GM18498 (cell line): ENCODE results near the gene MCF2L2.

Experiments
- ATAC-seq: cut with Tn5 transposase; IDR thresholded peaks from one replicate; pipeline ENCODE4 v1.9.1; 2021; ENCODE audit warnings: mild to moderate bottlenecking, moderate library complexity; ENCODE audit not compliant: unreplicated experiment

MCF2L2 gene

DNA sequence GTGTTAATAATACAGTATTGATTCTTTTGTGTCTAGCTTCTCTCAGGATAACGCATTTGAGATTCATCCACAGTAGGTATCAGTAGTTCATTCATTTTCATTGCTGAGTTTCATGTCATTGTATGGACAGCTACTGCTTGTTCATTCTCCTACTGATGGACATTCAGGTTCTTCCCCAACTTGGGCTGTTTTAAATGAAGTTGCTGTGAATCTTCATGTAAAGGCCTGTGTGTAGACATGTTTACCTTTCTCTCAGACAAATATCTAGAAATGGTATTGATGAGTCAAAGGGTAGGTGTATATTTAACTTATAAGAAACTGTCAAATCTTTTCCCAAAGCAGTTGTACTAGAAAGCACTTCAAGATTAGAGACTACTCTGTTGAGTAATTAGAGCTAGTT is 26.7 kb downstream of the MCF2L2 start:
- no peak for ATAC-seq

DNA sequence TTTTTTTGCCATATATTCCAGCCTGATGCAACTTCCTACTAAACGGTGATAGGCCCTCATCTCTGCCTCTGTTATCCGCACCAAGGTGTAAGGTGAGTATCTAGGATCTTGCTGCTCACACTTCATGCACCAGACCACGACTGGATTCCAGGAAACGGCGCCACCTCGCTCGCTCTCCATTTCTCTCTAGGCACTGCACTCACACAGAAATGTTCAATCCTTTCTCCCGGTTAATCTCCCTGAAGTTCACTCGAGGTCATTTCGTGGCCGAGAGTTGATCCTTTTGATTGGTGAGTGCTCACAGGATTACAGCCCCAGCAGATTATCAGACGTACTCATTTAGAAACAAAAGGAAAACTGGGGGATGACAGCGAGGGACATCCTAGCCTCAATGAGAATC is 28.1 kb downstream of the MCF2L2 start:
- ATAC-seq: no peak

DNA sequence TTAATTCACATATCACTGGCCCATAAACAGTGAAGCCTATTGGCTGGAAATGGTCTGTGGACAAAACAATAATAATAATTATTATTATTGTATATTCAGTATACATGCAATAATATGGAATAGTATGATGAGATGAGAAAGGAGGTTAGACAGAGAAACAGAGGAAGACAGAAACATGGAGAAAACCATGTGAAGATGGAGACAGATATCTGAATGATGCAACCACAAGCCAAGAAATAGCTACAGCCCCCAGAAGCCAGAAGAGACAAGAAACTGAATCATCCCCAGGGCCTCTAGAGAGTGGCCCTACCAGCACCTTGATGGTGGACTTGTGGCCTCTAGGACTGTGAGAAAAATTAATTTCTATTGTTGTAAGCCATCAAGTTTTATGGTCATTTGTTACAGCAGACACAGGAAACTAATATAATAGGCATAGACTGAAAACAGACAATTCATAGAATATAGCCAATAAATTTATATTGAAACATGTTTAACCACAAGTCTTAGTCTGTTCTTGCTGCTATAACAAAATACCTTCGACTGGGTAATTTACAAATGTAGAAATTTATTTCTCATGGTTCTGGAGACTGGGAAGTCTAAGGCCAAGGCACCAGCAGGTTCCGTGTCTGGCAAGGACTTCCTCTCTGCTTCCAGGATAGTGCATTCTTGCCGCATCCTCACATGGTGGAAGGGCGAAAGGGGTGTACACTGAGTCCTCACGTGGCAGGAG is 31.6 kb downstream of the MCF2L2 start:
- no peak for ATAC-seq

DNA sequence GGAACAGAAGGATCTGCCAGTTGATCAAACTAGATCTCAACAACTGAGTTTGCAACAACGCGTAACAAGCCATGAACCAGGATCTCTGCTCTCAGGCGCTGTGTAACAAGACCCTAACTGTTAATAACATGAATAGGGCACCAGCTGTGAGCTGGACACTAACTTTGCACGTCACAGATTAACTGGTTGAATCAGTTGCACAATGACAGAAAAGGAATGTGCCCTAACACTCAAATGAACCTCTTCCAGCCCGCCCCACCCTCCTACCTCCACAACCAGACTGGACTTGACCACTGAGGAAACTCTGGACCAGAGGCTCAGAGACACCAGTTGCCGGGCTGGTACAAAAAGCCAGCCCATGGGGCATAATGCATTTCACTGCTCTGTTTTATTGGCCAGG is 34.3 kb downstream of the MCF2L2 start:
- ATAC-seq: no peak

DNA sequence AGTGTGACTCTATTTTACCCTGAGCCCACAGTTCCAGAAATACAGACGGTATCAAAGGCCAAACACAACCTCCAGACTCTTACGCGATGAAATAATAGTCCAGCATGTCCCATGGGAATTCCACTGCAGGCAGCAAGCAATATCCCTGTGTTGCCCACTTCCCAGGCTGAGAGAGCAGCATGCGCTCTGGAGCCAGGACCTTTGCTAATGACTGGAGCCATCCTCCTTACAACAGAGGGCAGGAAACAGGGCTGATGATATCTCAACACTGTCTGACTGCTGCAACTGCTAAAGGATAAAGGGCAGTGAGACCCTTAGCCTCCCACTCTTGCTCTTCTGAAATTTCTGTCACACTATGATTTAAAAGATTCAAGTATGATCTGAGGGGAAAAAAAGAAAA is 34.8 kb downstream of the MCF2L2 start:
- ATAC-seq: no peak

DNA sequence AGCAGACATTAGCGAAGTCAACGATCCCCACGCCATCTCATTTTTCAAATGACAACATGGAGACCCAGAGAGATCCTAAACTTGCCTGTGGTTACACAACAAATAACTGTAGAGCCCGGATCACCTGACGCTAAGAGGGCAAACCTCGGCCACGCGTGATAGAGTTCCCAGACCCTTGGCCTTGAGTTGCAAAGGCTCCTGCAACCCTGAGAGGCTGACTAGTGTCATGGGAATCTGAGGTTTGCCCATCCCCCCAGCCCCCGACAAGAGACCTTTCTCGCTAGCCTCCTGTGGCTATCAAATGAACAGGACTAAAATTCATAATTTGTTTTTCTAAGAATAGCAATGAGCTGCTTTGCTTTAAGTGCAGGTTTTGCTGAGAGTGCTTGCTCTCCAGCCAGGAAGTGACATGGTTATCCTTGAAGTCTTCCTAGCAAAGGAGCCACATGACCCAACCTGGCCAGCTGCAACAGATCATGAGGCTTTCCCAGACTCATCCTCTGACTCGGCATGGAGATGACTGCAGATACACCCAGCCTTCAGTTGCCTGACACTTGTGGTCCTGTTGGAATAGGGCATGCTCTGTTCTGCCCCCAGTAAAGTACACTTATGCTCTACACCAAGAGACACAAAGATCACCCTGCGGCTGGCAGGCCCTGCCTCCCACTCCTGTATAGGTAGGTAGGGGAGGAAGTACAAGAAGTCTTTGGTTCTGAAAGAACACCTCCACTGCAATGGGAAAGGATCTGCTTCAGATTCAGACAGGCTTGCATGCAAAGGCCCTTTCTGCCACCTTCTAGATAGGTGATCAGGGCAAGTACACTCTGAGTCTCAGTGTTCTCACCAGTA is 36.0 kb downstream of the MCF2L2 start:
- no peak for ATAC-seq

DNA sequence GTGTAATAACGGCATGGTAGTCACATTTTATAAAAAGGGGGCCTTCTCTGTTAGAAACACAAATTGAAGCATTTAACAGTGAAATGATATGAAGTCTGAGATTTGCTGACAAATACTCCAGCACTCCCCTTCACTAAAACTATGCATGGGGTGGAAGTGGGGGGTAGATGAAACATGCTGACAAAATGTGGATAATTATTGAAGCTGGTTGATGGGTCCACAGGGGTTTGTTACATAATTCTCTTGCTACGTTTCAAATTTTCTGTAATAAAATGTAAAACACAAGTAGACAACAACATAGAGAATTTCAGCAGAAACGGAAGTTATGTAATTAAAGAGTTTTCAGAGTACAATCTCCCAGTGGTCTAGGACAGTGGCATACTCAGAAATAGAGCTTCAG is 37.0 kb downstream of the MCF2L2 start:
- no peak for ATAC-seq

DNA sequence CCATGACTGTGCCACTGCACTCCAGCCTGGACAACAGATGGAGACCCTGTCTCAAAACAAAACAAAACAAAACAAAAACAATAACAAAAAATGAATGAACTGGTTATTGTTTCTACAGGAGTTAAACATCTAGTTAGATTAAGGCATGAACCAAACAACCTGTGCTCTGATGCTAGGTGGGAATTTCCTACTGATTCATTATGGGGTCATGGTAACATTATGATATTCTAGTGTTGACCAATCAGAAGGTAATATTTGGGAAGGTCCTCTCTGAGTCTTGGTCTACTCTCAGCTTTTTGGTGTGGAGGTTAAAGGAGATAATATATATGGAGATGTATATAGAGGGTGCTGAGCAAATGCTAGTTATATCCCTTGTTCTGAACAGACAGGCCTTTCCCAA is 37.6 kb downstream of the MCF2L2 start:
- ATAC-seq: no peak

DNA sequence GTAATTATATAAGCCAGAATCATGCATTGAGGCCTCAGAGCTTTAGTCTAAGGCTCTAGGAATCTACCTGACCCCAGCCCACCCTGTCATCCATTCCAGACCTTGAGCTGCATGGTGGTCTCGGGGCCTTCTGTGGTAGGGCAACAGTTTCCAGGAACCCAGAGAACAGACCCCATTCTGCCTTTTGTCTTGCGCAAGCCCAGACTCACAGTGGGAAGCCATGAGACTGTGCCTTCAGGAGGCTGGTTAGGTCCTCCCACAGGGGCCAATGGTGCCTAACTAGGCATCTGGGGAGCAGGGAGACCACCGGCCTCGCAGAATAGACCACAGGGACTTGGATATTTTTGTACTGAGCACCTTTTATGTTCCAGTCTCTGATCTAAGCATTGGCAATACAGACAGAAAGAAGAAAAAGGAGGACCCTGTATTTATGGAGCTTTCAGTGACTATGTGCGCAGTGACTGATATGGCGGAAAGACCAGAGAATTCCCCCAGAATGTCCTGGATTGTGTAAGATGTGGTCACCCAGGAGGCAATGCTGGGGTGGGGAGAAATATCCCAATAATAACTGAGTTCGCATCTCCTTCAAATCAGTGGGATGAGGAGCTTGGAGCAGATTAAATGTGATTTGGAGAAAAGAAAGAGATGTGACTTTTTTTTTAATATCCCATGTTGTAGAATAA is 40.1 kb downstream of the MCF2L2 start:
- no peak for ATAC-seq

DNA sequence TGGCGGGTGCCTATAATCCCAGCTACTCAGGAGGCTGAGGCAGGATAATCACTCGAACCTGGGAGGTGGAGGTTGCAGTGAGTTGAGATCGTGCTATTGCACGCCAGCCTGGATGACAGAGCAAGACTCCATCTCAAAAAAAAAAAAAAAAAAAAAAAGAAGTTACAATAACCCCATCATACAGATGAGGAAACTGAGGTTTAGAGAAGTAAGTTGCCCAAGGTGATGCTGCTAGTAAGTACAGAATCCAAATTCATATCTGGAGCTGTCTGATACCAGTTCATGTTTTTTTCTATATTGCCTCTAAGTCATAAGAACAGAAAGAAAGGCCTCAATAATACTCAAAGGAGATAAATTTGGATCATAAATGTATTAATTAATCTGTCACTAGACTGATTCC is 40.6 kb downstream of the MCF2L2 start:
- ATAC-seq: no peak

DNA sequence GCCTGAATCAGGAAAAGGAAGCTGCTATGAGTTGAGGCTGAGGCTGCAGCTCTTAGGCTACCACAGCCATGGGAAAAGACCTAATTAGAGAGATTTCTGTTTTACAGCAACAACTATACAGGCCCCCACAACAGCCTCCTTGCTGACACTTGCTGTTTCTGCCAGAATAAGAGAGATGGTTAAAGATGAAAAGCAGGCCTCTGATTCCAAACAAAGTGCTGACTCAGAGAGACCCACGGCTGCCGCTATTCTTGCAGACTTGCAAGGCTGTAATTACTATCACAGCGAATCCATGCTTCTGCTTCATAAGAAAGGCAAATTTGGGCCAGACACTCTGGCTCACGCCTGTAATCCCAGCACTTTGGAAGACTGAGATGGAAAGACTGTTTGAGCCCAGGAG is 41.8 kb downstream of the MCF2L2 start:
- ATAC-seq: no peak

DNA sequence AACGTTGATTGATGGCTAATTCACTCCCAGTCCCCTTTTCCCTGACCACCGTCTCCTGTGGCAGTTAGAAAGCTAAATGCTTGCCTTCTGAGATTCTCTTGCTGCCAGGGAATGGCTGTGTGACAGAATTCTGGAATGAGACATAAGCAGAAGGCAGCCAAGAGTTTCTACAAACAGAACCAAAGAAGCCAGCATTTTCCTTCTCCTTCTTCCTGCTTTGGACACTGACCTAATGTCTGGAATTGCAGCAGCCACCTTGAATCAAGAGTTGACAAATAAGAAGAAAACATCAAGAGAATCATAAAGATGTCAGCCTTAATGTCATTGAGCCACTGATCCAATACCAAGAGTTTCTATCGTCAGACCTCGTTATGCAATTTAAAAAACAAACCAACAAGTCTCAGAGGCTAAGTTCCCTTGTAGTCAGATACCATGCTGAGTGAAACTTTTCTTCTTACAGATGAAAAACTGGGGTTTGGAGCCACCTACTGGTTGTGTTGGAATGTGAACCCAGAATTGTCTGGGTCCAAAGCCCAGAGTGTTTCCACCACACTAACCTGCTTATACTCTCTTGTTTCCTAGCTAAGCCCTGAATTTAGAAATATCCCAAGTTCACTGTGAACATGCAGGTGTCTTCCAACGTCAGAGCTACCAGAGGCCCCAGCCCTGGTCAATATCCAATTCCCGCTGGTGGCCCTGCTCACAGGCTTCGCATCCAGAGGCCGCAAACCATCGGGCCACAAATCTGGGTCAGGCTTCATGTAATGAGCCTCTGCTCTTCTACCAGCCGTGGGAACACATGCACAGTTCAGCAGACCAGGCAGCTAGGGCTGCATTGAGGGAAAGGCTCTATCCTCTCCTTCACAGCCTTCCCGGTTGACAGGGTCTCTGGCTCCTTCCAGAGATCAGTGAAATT is 42.5 kb downstream of the MCF2L2 start:
- peak; percentile 72 for ATAC-seq

DNA sequence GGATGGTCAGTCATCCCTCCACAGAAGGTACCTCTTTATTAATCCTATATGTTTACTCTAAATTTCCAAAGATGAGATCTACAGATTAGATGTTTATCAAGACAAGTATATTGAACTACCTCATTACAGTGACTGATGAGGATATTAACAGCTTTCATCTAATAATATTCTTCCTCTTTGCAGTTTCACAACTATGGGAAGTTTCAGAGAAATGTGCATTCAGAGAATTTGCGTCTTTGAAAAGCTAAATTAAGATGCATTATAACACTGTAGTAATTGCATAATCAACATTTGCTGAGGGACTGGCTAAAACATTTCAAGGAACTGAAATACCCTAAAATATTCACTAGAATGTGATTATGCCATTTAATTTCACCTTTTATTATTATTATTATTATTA is 46.7 kb downstream of the MCF2L2 start:
- no peak for ATAC-seq

DNA sequence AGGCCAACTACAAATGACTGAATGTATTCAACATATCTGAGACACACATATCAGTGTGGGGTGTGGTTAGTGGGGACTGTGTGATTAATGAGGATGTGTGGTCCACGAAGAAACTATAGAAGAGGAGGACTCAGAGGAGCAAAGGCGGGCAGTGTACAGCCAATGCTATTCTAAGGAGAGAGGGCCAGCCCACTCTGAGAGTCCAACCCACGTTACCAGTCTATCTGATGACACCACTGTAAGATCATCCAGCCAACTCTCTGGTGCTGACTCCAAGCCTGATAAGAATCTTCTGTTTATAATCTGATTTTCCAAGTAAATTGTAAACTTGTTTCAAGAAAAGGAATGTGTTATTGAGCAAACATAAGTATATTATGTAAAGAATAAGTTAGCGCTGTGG is 47.2 kb downstream of the MCF2L2 start:
- ATAC-seq: no peak

DNA sequence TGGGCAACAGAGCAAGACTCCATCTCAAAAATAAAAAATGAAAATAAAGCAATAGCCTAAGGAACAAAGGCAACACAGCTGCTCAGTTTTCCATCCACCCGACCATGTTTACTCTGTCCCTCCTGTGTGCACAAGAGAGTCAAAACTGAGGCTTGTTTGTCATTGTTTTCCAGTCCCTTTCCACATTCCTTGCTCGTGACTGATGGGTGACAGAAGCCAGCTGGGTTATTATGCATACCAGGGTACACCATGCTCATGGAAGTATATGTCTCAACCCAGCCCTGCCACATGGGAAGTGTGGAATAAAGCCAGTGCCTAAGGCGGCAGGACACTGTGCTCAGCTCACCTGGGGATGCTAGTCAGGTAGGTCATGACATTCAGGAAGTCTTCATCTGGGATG is 49.5 kb downstream of the MCF2L2 start:
- ATAC-seq: no peak

DNA sequence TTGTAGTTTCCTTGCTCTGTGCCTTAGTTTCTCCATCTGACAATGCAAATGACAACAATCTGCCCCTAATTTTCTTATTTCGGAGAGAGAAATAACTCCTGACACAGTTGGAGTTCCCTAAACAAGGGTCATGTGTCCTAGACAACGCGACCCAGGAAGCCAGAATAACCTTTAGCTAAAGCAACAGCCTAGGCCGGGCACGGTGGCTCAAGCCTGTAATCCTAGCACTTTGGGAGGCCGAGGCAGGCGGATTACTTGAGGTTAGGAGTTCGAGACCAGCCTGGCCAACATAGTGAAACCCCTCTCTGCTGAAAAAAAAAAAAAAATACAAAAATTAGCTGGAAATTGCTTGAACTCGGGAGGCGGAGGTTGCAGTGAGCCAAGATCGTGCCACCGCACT is 49.9 kb downstream of the MCF2L2 start:
- ATAC-seq: no peak

DNA sequence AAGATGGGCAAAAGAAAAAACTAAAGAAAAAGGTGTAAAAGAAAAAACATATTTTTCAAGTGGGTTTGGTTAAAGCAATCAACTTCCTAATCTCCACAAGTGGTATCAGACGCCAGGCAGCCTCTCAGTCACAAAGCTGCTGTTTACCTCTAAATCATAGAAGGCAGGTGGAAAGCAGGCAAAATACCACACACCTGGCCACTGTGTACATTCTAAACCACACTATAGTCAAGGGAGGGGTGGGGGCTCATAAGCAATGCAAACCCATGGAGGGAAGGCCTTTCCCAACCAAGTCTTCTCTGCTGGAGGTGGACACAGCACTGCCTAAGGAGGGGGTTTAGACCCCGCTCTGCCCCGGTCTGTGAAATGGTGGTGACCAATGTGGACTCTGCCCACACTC is 50.4 kb downstream of the MCF2L2 start:
- ATAC-seq: no peak

DNA sequence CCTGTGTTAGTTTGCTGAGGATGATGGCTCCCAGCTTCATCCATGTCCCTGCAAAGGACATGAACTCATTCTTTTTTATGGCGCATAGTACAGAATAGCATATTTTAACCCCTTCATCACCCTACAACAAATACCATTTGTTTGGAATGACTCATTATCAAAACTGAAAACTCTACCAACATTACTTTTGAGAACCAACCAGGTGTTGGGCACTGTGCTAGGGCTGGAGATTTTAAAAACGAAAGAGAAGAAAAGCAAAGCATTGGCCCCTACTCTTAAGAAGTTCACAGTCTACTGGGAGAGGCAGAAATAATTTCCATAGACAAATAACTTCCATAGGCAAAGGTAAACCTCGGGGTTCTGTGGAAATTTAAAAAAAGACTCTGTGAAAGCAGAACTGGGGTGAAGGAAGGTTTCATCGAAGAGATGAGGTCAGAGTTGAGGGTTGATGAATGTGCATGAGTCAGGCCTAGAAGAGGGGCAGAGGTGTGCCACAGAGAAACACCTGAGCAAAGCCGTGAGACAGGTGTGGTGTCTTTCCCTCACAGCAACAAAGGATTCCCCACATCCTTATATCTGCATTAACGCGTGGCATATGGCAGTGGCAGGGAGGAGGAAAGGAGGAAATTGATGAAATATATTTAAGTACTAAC is 51.0 kb downstream of the MCF2L2 start:
- no peak for ATAC-seq

DNA sequence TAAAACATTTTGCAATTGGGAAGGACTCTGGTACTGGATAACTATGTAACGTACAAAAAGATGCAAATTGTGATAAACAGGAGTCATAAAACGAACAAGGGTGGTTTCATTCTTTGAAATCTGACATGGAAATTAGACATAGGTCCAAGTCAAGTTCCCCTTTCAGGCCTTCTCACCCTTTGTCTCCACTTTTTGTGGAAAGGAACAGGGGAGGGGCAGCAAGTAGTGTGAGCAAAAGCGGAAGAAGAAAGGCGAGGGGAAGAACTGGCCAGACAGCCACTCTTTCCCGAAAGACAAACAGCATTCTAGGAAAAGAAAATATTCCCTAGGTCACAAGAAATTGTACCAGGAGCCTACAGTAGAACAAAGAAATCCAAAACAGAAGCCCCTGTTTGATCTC is 52.6 kb downstream of the MCF2L2 start:
- no peak for ATAC-seq

DNA sequence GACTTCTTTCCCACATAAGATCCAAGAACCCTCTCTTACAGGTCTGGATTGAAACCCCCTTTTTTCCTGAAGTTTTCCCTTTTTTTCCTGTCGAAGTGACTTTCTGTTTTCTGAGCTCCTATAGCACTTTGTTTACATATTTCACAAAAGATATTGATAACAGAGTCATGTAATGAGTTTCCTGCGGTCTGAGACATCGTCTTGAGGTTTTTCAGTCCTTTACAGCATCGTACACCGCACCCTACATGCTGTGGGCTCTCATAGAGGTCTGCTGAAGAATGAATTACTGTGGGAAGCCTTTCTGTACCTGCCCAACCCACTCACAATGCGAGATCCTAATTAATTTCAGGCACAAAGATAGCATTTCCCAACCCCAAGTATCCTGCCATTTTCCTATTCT is 53.1 kb downstream of the MCF2L2 start:
- no peak for ATAC-seq
